Measurements from ENCODE around the gene CNTN6. TPM values are rescaled to one million over a fixed set of nuclear protein-coding genes. Genes with fewer than 3 reads are reported as not detected.

The CNTN6 gene
- total and polyA plus RNA-seq, 9 donors, result 0.04 to 0.43 (median 0.23) TPM; not detected in 6

- H3K4me1 ChIP-seq (ENCODE audit: insufficient read depth), result no peaks in the 10 kb centered on the region
- no peaks in the 10 kb centered on the region for H3K36me3 ChIP-seq
- H3K27ac ChIP-seq, result no peak overlapping the region
- H3K9me3 ChIP-seq, result no peaks in the 10 kb centered on the region
- H3K27me3 ChIP-seq, result no peaks in the 10 kb centered on the region
- DNase-seq, result no peak
- H3K4me3 ChIP-seq, result no peak overlapping the region
- intact Hi-C loops (cut with DNase I), result no loop called here
- WGBS, 3 donors, result 81 to 88% (median 88%) methylated on average over 3 of the region's 3 CpGs
- TF ChIP-seq POLR2A (IDR thresholded peaks at IDR 0.05) (no peak), EP300 (IDR thresholded peaks at IDR 0.05) (no peak), CTCF (IDR thresholded peaks at IDR 0.05) (no peak)
Observed at GRCh38 chr3:1190569-1190968, 97.7 kb downstream of the CNTN6 start.

- H3K4me3 ChIP-seq, result no peak overlapping the region
- H3K9me3 ChIP-seq, result no peaks in the 10 kb centered on the region
- TF ChIP-seq EP300 (IDR thresholded peaks at IDR 0.05) (no peak), CTCF (IDR thresholded peaks at IDR 0.05) (no peak), POLR2A (IDR thresholded peaks at IDR 0.05) (no peak)
- WGBS, 3 donors, result 77 to 95% (median 86%) methylated on average over 1 of the region's 1 CpG
- H3K27me3 ChIP-seq, result no peaks in the 10 kb centered on the region
- no peaks in the 10 kb centered on the region for H3K4me1 ChIP-seq (ENCODE audit: insufficient read depth)
- no peak for DNase-seq
- intact Hi-C loops (cut with DNase I), result no loop called here
- no peaks in the 10 kb centered on the region for H3K36me3 ChIP-seq
- H3K27ac ChIP-seq, result no peak overlapping the region
Observed at GRCh38 chr3:1191026-1191425, 98.2 kb downstream of the CNTN6 start.

- Histone ChIP-seq H3K4me3 (no peak overlapping the region), H3K27me3 (no peaks in the 10 kb centered on the region), H3K27ac (no peak overlapping the region), H3K9me3 (no peaks in the 10 kb centered on the region), H3K4me1 (ENCODE audit: insufficient read depth) (no peaks in the 10 kb centered on the region), H3K36me3 (no peaks in the 10 kb centered on the region)
- 7 to 18% (median 10%) methylated on average over 1 of the region's 1 CpG for WGBS, 3 donors
- DNase-seq, result no peak
- intact Hi-C loops (cut with DNase I), result no loop called here
- TF ChIP-seq EP300 (IDR thresholded peaks at IDR 0.05) (no peak), POLR2A (IDR thresholded peaks at IDR 0.05) (no peak), CTCF (IDR thresholded peaks at IDR 0.05) (no peak)
Observed at GRCh38 chr3:1195947-1196346, 103.1 kb downstream of the CNTN6 start.

GRCh38 chr3:1197051-1197450 lies 104.2 kb downstream of the CNTN6 start:
- no peak for DNase-seq
- Histone ChIP-seq H3K9me3 (no peaks in the 10 kb centered on the region), H3K27ac (no peak overlapping the region), H3K36me3 (no peaks in the 10 kb centered on the region), H3K4me1 (ENCODE audit: insufficient read depth) (no peaks in the 10 kb centered on the region), H3K27me3 (no peaks in the 10 kb centered on the region), H3K4me3 (no peak overlapping the region)
- no peak for TF ChIP-seq POLR2A (IDR thresholded peaks at IDR 0.05)
- TF ChIP-seq CTCF (IDR thresholded peaks at IDR 0.05), result no peak
- no peak for TF ChIP-seq EP300 (IDR thresholded peaks at IDR 0.05)
- WGBS, 3 donors, result 69 to 71% (median 70%) methylated on average over 2 of the region's 2 CpGs
- intact Hi-C loops (cut with DNase I), result no loop called here

- intact Hi-C loops (cut with DNase I), result no loop called here
- no peak for DNase-seq
- TF ChIP-seq CTCF (IDR thresholded peaks at IDR 0.05) (no peak), EP300 (IDR thresholded peaks at IDR 0.05) (no peak), POLR2A (IDR thresholded peaks at IDR 0.05) (no peak)
- Histone ChIP-seq H3K27me3 (no peaks in the 10 kb centered on the region), H3K9me3 (no peaks in the 10 kb centered on the region), H3K4me3 (no peak overlapping the region), H3K36me3 (no peaks in the 10 kb centered on the region), H3K4me1 (ENCODE audit: insufficient read depth) (no peaks in the 10 kb centered on the region), H3K27ac (no peak overlapping the region)
- 95 to 96% (median 96%) methylated on average over 1 of the region's 1 CpG for WGBS, 3 donors
Observed at GRCh38 chr3:1200371-1200770, 107.5 kb downstream of the CNTN6 start.

Data from ovary (tissue), 9 donors.